C4-2B (cell line): ENCODE data around the gene PPP1R13B.
A peak's percentile ranks its signal among the peaks of the same experiment; 100 is the strongest.

ENCODE experiments used
- H3K27ac ChIP-seq: fragments of 450-650 bp; 2 replicates; pipeline ENCODE4 v1.5.1; 2017
- ZFX ChIP-seq: fragments of 450-650 bp; IDR thresholded peaks from 2 replicates; pipeline ENCODE4 v1.6.1; 2017
- TF ChIP-seq, protein P1 (sequence below): fragments of 450-650 bp; conservative IDR thresholded peaks from 2 replicates; pipeline ENCODE4 v1.5.1; 2017; ENCODE audit warnings: mild to moderate bottlenecking

Gene PPP1R13B

DNA sequence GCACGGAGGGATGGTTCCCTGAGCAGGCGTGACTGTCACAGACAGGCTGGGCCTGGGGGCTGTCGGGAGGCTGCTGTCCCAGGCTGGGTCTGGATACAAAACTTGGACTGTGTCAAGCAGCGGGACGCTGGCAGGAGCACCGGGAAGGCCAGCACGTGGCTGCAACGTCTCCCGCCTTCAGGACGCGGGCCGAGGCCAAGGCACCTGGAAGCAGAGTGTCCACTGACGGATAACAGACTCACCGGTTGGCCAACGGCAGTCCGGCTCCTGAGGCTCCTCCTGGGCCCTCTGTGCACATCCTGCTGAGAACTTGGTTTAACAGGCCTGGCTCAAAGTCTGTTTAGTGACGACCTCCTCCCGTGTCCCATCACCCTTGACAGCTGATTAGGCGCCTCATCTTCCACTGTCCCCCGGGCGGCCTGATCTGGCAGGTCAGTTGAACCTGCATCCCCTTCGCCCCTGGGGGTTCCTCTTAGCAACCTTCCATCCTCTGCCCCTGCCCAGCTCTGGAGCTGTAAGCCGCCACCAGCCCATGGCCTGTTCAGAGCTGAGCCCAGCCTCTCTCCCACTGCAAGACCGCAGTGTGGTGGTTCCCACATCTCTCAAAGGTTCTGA is 134.6 kb downstream of the PPP1R13B start:
- TF ChIP-seq ZFX: peak; percentile 22; the same call in 1 of the 2 replicates
- TF ChIP-seq, protein P1, sequence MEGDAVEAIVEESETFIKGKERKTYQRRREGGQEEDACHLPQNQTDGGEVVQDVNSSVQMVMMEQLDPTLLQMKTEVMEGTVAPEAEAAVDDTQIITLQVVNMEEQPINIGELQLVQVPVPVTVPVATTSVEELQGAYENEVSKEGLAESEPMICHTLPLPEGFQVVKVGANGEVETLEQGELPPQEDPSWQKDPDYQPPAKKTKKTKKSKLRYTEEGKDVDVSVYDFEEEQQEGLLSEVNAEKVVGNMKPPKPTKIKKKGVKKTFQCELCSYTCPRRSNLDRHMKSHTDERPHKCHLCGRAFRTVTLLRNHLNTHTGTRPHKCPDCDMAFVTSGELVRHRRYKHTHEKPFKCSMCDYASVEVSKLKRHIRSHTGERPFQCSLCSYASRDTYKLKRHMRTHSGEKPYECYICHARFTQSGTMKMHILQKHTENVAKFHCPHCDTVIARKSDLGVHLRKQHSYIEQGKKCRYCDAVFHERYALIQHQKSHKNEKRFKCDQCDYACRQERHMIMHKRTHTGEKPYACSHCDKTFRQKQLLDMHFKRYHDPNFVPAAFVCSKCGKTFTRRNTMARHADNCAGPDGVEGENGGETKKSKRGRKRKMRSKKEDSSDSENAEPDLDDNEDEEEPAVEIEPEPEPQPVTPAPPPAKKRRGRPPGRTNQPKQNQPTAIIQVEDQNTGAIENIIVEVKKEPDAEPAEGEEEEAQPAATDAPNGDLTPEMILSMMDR: no peak
- peak overlapping the region; percentile 97 for H3K27ac ChIP-seq

DNA sequence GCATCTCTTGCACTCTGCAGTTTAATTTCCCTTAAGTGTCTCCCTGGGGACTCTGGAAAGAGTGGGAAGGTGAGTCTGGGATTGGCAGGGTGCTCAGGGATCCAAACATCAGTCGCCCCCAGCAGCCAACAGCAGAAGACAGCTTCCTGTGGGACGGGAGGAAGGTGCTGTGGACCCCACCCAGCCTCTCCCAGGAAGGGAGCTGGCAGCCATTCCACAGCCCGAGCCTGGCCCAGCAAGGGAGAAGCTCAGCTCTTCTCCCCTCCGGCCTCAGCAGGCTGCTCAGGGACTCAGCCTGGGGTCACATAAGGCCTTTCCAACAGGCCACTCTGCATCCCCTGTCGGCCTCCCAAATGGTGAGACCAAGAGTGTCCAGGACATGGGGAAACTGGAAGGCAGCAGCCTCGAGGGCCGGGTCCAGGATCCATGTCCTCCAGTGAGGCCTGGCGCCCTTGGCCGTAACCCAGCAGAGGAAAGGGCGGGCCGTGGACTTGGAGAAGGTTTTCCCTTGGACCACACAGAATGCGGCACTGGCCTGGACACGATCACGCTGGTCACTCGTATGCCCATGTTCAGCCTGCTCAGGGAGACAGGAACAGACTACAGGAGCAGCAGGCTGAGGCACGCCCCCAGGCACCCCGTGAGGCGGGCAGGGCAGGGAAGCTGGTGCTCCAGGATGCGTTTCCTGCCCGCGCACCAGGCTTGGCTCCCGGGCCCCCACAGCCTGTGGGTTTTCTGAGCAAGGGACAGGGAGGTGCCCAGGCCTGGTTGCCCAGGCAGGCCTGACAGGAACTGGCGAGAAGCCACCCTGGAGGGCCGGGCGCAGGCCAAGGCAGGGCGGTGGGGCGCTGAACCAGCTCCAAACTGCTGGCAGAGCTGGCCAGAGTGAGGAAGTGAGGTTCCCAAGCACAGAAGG is 135.6 kb downstream of the PPP1R13B start:
- TF ChIP-seq, protein P1: no peak
- TF ChIP-seq ZFX: peak; percentile 72; the same call in 1 of the 2 replicates
- H3K27ac ChIP-seq: peak overlapping the region; percentile 97

DNA sequence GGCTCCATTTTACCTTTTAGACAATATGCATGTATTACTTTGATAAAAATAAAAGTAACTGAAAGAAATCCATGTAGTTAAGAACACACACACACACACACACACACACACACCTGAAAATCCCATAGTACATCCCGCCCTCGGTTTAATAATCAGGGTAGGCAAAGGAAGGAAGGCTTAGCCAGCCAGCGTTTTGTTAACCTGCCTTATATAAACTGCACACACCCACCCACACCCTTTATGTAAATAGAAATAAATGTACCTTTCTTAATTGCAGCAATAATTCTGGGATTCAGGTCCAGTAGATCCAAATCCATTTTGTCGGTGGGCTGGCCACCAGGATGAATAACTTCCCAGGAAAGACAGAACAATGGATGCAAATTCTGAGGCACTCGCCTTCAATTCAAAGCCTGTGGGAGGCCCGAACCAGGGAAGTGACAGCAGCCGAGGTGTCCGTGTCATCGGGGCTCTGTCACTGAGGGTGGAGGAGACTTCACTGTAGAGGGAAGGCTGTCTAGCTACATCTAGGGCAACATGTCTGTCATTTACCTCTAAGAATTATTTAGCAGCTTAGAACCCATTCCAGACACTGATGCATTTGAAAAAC is 136.5 kb downstream of the PPP1R13B start:
- peak overlapping the region; percentile 97 for H3K27ac ChIP-seq
- TF ChIP-seq, protein P1: no peak
- no peak for TF ChIP-seq ZFX

DNA sequence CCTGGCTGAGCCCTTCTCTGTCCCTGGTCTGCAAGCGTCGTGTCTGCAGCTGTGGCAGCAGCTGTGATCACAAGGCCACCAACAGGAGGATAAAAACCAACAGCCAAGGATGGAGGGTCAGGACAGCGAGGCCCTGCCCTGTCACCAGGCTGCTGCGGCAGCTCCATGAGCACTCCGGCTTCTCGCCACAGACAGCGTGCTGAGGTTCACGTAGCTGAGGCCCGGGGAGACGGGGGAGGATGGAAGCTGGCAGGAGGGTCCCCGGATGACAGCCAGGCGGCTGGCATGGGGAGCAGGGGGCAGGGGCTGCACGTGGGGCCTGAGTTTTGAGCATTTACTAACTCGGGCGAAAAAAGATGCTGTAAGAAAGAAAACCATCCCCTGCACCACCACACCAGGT is 137.6 kb downstream of the PPP1R13B start:
- H3K27ac ChIP-seq: peak overlapping the region; percentile 97
- no peak for TF ChIP-seq ZFX
- TF ChIP-seq, protein P1: no peak

DNA sequence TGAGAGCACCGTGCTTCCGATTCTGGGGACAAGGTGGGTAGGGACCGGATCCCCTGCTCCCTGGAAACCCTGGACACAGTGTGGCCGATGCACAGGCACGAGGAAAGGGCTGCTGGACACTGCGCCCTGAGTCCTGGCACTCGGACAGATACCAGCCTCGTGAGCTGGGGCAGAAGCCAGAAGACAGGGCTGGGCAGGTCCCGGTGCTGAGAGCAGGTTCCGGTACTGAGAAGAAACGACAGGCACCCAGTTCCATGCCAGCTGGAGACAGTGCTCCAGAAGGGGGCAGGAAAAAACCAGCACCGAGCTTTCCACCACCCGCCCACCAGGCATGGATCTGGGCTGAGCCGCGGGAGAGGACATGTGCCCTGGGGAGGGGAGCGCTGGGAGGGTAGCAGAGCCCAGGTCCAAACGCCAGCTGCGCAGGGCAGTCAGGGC is 138.6 kb downstream of the PPP1R13B start:
- H3K27ac ChIP-seq: peak overlapping the region; percentile 97
- TF ChIP-seq ZFX: no peak
- TF ChIP-seq, protein P1: no peak

DNA sequence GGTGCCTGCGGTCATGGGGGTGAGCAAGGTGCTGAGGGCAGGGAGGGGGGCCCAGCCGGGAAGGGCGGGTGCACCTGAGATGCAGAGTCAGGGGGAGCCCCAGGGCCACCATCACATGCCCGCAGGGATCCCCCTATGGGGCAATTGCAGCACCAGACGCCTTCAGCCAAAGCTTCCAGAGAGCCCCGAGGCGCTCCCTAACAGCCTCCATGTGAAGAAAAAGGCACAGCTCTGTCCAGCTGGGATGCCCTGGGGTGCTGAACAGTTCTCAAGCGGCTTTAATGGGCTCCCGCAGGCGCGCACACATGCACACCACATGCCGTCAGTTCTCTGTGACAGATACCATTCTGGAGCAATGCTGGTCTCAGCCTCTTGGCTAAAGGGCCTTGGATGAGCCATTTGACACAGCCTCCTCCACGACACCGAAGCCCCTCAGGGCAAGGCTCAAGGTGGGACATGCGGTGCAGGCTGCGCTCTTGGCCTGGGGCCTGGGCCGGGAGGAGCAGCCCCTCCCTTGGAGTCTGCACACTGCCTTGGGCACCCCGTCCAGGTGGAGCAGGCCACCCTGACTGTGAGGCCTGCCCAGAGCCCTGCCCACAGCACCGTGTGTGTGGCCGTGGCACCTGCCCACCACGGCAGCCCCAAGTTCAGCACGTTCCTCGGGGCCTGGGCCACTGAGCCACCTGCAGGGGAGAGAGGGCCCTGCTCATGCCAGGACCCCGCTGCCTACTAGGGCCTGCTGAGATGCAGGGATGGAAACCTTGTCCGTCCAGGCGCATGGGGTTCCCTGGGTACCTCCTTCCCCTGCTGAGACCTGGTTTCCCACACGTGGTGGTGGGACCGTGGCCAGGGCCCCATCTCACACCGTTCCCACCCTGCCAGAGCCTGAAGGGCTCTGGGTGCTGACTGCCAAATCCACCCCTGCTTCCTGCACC is 139.8 kb downstream of the PPP1R13B start:
- peak overlapping the region; percentile 97 for H3K27ac ChIP-seq
- no peak for TF ChIP-seq ZFX
- TF ChIP-seq, protein P1: no peak
